Chondrocyte (in vitro differentiated cells): Measurements from ENCODE around the gene MYRIP. TPM values are rescaled to one million over a fixed set of nuclear protein-coding genes. Genes with fewer than 3 reads are reported as not detected.
"Not testable (repeated sequence)": the region's sequence is repeated elsewhere in the genome, so short reads cannot be mapped to it uniquely, and the experiment has no call there.

ENCODE experiments used
- DNase-seq: peaks from one replicate; pipeline ENCODE4 v3.0.0; 2021; ENCODE audit warnings: mixed read lengths, low spot score
- H3K27ac Mint-ChIP-seq: one replicate; pipeline ENCODE4 v1.8.0; 2021; ENCODE audit warnings: mild to moderate bottlenecking, moderate library complexity, mixed read lengths; ENCODE audit not compliant: unreplicated experiment
- H3K27me3 Mint-ChIP-seq: 2 replicates; pipeline ENCODE4 v1.8.0; 2021; ENCODE audit warnings: low read depth, mixed read lengths
- H3K36me3 Mint-ChIP-seq: 2 replicates; pipeline ENCODE4 v1.8.0; 2021; ENCODE audit warnings: low read depth, mixed read lengths
- H3K4me1 Mint-ChIP-seq: 2 replicates; pipeline ENCODE4 v1.8.0; 2021; ENCODE audit warnings: low read depth, mild to moderate bottlenecking, mixed read lengths
- H3K4me3 Mint-ChIP-seq: one replicate; pipeline ENCODE4 v1.8.0; 2021; ENCODE audit warnings: mild to moderate bottlenecking, moderate library complexity, mixed read lengths; ENCODE audit not compliant: unreplicated experiment
- H3K9me3 Mint-ChIP-seq: 2 replicates; pipeline ENCODE4 v1.8.0; 2021; ENCODE audit warnings: low read depth, mixed read lengths
- CTCF ChIP-seq: fragments of 200-600 bp; sonication (generic); IDR thresholded peaks from 2 replicates; pipeline ENCODE4 v1.5.0; 2021; ENCODE audit warnings: antibody characterized with exemption, mild to moderate bottlenecking, moderate library complexity
- total RNA-seq: library from RNA; stranded (reverse); gene quantifications from 3 replicates; pipeline ENCODE4 v1.2.1, GENCODE V29; 2021

Gene MYRIP
- total RNA-seq, 1 donor from 2014 or later = 0.12 TPM

- no peak for DNase-seq
- peaks cover 4% of the 10 kb centered on the region for H3K4me1 Mint-ChIP-seq
- peaks cover 1% of the 10 kb centered on the region for H3K27me3 Mint-ChIP-seq
- H3K4me3 Mint-ChIP-seq = no peak overlapping the region
- H3K36me3 Mint-ChIP-seq = no peaks in the 10 kb centered on the region
- no peak for TF ChIP-seq CTCF
- H3K27ac Mint-ChIP-seq = no peak overlapping the region
- H3K9me3 Mint-ChIP-seq = peaks cover 25% of the 10 kb centered on the region
Observed at GRCh38 chr3:40130721-40131120, 321.3 kb downstream of the MYRIP start.

- H3K9me3 Mint-ChIP-seq = peaks cover 34% of the 10 kb centered on the region
- H3K4me3 Mint-ChIP-seq, H3K36me3 Mint-ChIP-seq, H3K27ac Mint-ChIP-seq, H3K27me3 Mint-ChIP-seq, DNase-seq, H3K4me1 Mint-ChIP-seq: not testable (repeated sequence)
Observed at GRCh38 chr3:40133886-40134575, 324.6 kb downstream of the MYRIP start.

- Mint-ChIP-seq H3K36me3 (peaks cover 2% of the 10 kb centered on the region), H3K4me1 (no peaks in the 10 kb centered on the region), H3K9me3 (peaks cover 42% of the 10 kb centered on the region), H3K27ac (no peak overlapping the region), H3K4me3 (no peak overlapping the region), H3K27me3 (peaks cover 8% of the 10 kb centered on the region)
- no peak for DNase-seq
- no peak for TF ChIP-seq CTCF
Observed at GRCh38 chr3:40137591-40138295, 328.3 kb downstream of the MYRIP start.

- DNase-seq = no peak
- no peak for TF ChIP-seq CTCF
- Mint-ChIP-seq H3K9me3 (peaks cover 15% of the 10 kb centered on the region), H3K27me3 (peaks cover 21% of the 10 kb centered on the region), H3K4me1 (peaks cover 3% of the 10 kb centered on the region), H3K36me3 (no peaks in the 10 kb centered on the region), H3K27ac (no peak overlapping the region), H3K4me3 (no peak overlapping the region)
Observed at GRCh38 chr3:40143283-40144090, 334.1 kb downstream of the MYRIP start.

- no peak overlapping the region for H3K27ac Mint-ChIP-seq
- H3K4me1 Mint-ChIP-seq = peaks cover 3% of the 10 kb centered on the region
- H3K27me3 Mint-ChIP-seq = peaks cover 19% of the 10 kb centered on the region
- no peak overlapping the region for H3K4me3 Mint-ChIP-seq
- TF ChIP-seq CTCF = no peak
- DNase-seq = no peak
- peaks cover 5% of the 10 kb centered on the region for H3K9me3 Mint-ChIP-seq
- H3K36me3 Mint-ChIP-seq = no peaks in the 10 kb centered on the region
Observed at GRCh38 chr3:40148827-40149226, 339.4 kb downstream of the MYRIP start.
